Measurements from ENCODE around the gene WWP2.
A peak's percentile ranks its signal among the peaks of the same experiment; 100 is the strongest.
"Not testable (repeated sequence)": the region's sequence is repeated elsewhere in the genome, so short reads cannot be mapped to it uniquely, and the experiment has no call there.

Gene WWP2

GRCh38 chr16:69951672-69952031, 189.5 kb downstream of the WWP2 start:
- DNase-seq = not testable (repeated sequence)

DNA sequence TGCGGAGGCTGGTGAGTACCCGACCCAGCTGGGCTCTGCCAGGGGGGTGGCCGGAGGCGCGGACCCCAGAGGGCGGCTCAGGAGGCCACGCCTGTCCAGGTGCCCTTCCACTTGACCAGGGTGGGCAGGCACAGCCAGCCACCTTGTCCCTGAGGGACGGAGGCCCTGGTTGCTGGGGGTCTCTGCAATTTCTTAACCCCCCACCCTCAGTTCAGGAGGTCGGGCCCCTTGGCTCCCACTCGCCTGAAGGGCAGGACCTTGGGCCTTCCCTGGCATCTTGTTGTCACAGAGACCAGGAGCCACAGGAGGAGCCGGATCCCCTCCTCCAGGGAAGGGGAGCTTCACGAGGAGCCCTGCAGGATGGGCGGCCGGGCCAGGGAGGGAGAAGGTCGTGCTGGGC, 190.0 kb downstream of the WWP2 start:
- DNase-seq = peak; percentile 7

GRCh38 chr16:69952572-69953355, 190.6 kb downstream of the WWP2 start:
- peak; percentile 11 for DNase-seq

DNA sequence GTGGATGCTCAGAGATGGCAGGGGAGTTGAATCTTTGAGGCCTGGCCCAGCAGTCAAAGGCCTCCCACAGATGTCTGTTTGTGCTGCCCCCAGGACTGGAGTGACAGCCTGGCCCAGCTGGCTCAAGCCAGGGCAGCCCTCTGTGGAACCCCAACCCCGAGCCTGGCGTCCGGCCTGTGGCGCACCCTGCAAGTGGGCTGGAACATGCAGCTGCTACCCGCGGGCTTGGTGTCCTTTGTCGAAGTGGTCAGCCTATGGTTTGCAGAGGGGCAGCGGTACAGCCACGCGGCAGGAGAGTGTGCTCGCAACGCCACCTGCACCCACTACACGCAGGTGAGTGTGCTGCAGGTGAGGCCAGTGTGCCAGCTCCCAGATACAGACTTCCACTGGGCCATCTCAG, 192.1 kb downstream of the WWP2 start:
- DNase-seq = peak; percentile 20

DNA sequence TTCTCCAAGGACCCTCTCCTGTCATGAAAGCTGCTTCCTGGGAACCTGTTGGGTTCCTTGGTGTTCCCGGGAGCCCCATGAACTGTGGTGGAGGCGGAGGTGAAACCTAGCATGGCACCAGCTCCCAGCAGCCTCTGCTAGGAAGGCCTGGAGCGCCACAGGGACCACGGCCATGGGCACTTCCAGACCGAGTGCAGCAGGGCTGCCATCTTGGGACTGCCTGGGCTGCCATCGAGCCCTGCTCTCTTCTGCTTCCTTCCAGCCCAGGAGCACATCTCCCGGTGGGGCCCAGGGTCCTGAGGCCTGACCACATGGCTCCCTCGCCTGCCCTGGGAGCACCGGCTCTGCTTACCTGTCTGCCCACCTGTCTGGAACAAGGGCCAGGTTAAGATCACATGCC, 201.2 kb downstream of the WWP2 start:
- DNase-seq = not testable (repeated sequence)

GRCh38 chr16:69964960-69965660, 203.0 kb downstream of the WWP2 start:
- DNase-seq = peak; percentile 57

DNA sequence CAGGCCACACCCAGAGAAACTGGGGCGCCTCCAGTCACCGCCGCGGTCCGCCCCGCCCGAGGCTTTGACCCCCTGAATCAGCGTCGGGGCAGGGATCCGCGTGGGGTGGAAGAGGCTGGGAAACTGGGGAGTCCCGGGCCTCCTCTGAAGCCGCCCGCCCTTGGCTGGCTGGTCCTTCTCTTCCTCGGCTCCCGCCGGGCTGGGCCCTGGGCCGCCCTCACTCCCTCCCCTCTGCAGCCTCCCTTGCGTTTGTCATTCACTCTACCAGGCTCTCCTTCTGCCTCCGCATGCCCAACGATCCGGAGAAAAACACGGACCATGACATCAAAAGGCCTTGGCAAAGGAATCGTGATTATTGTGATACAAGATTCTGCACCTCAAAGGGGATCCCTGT, 203.5 kb downstream of the WWP2 start:
- DNase-seq = not testable (repeated sequence)

GRCh38 chr16:69967688-69968087, 205.6 kb downstream of the WWP2 start:
- DNase-seq = not testable (repeated sequence)

DNA sequence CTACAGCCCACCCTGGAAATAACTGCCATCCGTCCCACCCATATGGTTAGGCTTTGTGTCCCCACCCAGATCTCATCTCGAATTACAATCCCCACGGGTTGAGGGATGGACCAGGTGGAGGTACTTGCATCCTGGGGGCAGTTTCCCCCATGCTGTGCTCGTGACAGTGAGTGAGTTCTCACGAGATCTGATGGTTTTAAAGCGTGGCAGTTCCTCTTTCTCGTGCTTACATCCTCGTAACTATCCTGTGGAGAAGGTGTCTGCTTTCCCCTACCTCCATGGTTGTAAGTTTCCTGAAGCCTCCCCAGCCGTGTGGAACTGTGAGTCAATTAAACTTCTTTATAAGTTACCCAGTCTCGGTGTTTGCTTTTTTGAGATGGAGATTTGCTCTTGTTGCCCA, 206.0 kb downstream of the WWP2 start:
- not testable (repeated sequence) for DNase-seq

GRCh38 chr16:69969657-69970056, 207.5 kb downstream of the WWP2 start:
- DNase-seq = not testable (repeated sequence)

- DNase-seq = not testable (repeated sequence)
Measured at GRCh38 chr16:69972120-69972519, 210.0 kb downstream of the WWP2 start.

DNA sequence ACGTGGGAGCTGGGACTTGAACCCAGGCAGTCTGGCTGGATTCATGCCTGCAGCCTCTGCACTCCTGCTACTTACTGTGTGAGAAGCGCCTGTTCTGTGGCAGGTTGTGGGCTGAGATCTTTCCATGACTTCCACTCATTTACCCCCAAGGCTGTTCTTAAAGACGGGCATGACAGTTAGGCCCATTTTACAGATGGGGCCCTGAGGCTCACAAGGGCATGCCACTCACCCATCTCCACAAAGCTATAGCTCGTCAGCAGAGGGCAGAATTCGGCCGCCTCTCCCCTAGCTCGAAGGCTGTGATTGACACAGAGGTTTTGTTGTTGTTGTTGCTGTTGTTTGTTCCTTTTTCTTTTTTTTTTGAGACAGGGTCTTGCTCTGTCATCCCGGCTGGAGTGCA, 210.8 kb downstream of the WWP2 start:
- DNase-seq = not testable (repeated sequence)

- DNase-seq = not testable (repeated sequence)
Measured at GRCh38 chr16:69985196-69985595, 223.1 kb downstream of the WWP2 start.

All from femur (tissue), 1 donor.